ENCODE measurements around the gene CCR6. TPM values are rescaled to one million over a fixed set of nuclear protein-coding genes. Genes with fewer than 3 reads are reported as not detected.

The CCR6 gene
- total RNA-seq, 3 donors from 2014 or later, result 0.73 TPM; not detected in 2

DNA sequence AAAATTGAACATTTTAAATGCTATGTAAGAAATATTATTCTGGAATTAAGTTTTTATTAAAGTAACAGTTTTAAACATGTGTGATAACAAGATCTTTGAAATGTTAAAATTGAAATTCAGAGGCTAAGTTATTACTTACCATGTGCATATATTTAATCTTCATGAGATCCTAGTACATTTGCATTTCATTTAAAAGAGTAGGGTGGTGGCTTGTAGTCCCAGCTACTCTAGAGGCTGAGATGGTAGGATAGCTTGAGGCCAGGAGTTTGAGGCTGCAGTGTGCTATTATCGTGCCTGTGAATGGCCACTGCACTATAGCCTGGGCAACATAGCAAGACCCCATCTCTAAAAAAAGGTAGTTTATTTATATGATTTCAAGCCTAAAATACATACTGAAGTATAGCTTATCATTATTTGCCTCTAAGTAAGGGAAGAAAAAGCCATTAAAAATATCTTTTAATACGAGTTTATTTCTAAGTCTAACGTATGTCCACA is 3.0 kb downstream of the CCR6 start:
- no peaks in the 10 kb centered on the region for H3K36me3 ChIP-seq
- H3K4me3 ChIP-seq, result no peak overlapping the region
- TF ChIP-seq, protein P1, sequence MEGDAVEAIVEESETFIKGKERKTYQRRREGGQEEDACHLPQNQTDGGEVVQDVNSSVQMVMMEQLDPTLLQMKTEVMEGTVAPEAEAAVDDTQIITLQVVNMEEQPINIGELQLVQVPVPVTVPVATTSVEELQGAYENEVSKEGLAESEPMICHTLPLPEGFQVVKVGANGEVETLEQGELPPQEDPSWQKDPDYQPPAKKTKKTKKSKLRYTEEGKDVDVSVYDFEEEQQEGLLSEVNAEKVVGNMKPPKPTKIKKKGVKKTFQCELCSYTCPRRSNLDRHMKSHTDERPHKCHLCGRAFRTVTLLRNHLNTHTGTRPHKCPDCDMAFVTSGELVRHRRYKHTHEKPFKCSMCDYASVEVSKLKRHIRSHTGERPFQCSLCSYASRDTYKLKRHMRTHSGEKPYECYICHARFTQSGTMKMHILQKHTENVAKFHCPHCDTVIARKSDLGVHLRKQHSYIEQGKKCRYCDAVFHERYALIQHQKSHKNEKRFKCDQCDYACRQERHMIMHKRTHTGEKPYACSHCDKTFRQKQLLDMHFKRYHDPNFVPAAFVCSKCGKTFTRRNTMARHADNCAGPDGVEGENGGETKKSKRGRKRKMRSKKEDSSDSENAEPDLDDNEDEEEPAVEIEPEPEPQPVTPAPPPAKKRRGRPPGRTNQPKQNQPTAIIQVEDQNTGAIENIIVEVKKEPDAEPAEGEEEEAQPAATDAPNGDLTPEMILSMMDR (IDR thresholded peaks at IDR 0.05), result no peak
- TF ChIP-seq POLR2A (IDR thresholded peaks at IDR 0.05) (no peak), POLR2AphosphoS5 (IDR thresholded peaks at IDR 0.05) (no peak)
- DNase-seq (ENCODE audit: low spot score in 2 of 2), result no peak
- H3K27ac ChIP-seq, result no peak overlapping the region
- no peaks in the 10 kb centered on the region for H3K9me3 ChIP-seq
- intact Hi-C loops (cut with DNase I; ENCODE audit: low total_unique reads), result no loop called here
- no peaks in the 10 kb centered on the region for H3K4me1 ChIP-seq
- no peaks in the 10 kb centered on the region for H3K27me3 ChIP-seq

- TF ChIP-seq, protein P1 (IDR thresholded peaks at IDR 0.05), result no peak
- TF ChIP-seq POLR2AphosphoS5 (IDR thresholded peaks at IDR 0.05) (no peak), POLR2A (IDR thresholded peaks at IDR 0.05) (no peak)
- intact Hi-C loops (cut with DNase I; ENCODE audit: low total_unique reads), result no loop called here
- H3K4me3 ChIP-seq, result no peak overlapping the region
- no peaks in the 10 kb centered on the region for H3K36me3 ChIP-seq
- no peak overlapping the region for H3K27ac ChIP-seq
- no peaks in the 10 kb centered on the region for H3K9me3 ChIP-seq
- H3K4me1 ChIP-seq, result no peaks in the 10 kb centered on the region
- H3K27me3 ChIP-seq, result no peaks in the 10 kb centered on the region
- DNase-seq (ENCODE audit: low spot score in 2 of 2), result no peak
Measured at GRCh38 chr6:167127785-167128531, 5.1 kb downstream of the CCR6 start.

DNA sequence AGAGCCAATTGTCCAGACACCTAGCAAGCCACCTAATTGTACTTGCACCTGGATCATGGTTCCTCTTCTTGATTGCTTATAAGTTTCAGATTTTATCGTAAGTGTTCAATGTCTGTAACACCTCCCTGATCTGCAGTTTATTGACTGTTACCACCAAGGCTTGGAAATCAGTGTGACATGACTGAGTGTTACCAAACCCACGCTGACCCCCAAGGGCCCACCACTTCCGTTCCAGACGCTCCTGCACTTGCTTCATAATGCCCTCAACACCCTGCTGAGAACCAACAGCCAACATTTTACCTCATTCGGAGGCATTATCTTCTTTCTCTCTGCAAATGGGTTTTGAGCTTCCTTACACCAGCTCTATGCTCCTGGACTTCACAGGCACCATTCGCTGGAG is 6.3 kb downstream of the CCR6 start:
- Histone ChIP-seq H3K27ac (no peak overlapping the region), H3K27me3 (no peaks in the 10 kb centered on the region), H3K4me1 (no peaks in the 10 kb centered on the region), H3K4me3 (no peak overlapping the region), H3K9me3 (no peaks in the 10 kb centered on the region), H3K36me3 (no peaks in the 10 kb centered on the region)
- intact Hi-C loops (cut with DNase I; ENCODE audit: low total_unique reads), result no loop called here
- no peak for DNase-seq (ENCODE audit: low spot score in 2 of 2)
- TF ChIP-seq POLR2AphosphoS5 (IDR thresholded peaks at IDR 0.05) (no peak), POLR2A (IDR thresholded peaks at IDR 0.05) (no peak)
- TF ChIP-seq, protein P1 (IDR thresholded peaks at IDR 0.05), result no peak

GRCh38 chr6:167129562-167129961 is 6.7 kb downstream of the CCR6 start:
- Histone ChIP-seq H3K9me3 (no peaks in the 10 kb centered on the region), H3K27me3 (no peaks in the 10 kb centered on the region), H3K27ac (no peak overlapping the region)

More at GRCh38 chr6:167129562-167129961, 6.7 kb downstream of the CCR6 start:
- H3K4me3 ChIP-seq, result no peak overlapping the region
- TF ChIP-seq, protein P1 (IDR thresholded peaks at IDR 0.05), result no peak
- no peak for TF ChIP-seq POLR2A (IDR thresholded peaks at IDR 0.05)
- no peak for TF ChIP-seq POLR2AphosphoS5 (IDR thresholded peaks at IDR 0.05)
- DNase-seq (ENCODE audit: low spot score in 2 of 2), result no peak
- no peaks in the 10 kb centered on the region for H3K4me1 ChIP-seq
- intact Hi-C loops (cut with DNase I; ENCODE audit: low total_unique reads), result no loop called here
- no peaks in the 10 kb centered on the region for H3K36me3 ChIP-seq

Data from breast epithelium (tissue), 4 donors.